ENCODE results near the gene IQSEC1.

- TF ChIP-seq CTCF (IDR thresholded peaks at IDR 0.05) (no peak), POLR2A (IDR thresholded peaks at IDR 0.05) (no peak)
Observed at GRCh38 chr3:12966847-12967605, 106.2 kb downstream of the IQSEC1 start.

Data from breast epithelium (tissue), 3 donors.